T-helper 17 cell (primary cell): Measurements from ENCODE around the gene ADARB1. TPM values are rescaled to one million over a fixed set of nuclear protein-coding genes. Genes with fewer than 3 reads are reported as not detected.

Source experiments
- ATAC-seq: fragments of 150-1000 bp; cut with Tn5 transposase; 2 replicates; pipeline ENCODE4 v1.10.0; 2021; ENCODE audit warnings: mild to moderate bottlenecking, moderate library complexity
- DNase-seq, 3 donors: peaks; one replicate each; pipeline versions ENCODE4 v3.0.0 to v3.0.0-alpha.2; 2020 to 2021
- H3K9me3 ChIP-seq: one replicate; pipeline ENCODE4 v1.7.0; 2013; ENCODE audit warnings: low read length, mild to moderate bottlenecking; ENCODE audit not compliant: control insufficient read depth, poor library complexity, severe bottlenecking
- H3K27ac Mint-ChIP-seq: one replicate; pipeline ENCODE4 v1.8.0; 2022; ENCODE audit warnings: mild to moderate bottlenecking, moderate library complexity, mixed read lengths
- H3K27me3 Mint-ChIP-seq: one replicate; pipeline ENCODE4 v1.8.0; 2022; ENCODE audit warnings: mixed read lengths
- H3K36me3 Mint-ChIP-seq: one replicate; pipeline ENCODE4 v1.8.0; 2022; ENCODE audit warnings: low read depth, mixed read lengths
- H3K4me1 Mint-ChIP-seq: one replicate; pipeline ENCODE4 v1.8.0; 2022; ENCODE audit warnings: mild to moderate bottlenecking, mixed read lengths
- H3K4me3 Mint-ChIP-seq: one replicate; pipeline ENCODE4 v1.8.0; 2022; ENCODE audit warnings: mild to moderate bottlenecking, moderate library complexity, mixed read lengths
- total RNA-seq, 4 donors: library from RNA in 2 of 4; stranded (reverse) in 2 of 4; gene quantifications; one replicate each; pipeline ENCODE4 v1.2.3 and lab custom pipeline; 2022 to 2026

Gene ADARB1
- total RNA-seq, 2 donors from 2014 or later, result 28.4 to 37.0 TPM

DNA sequence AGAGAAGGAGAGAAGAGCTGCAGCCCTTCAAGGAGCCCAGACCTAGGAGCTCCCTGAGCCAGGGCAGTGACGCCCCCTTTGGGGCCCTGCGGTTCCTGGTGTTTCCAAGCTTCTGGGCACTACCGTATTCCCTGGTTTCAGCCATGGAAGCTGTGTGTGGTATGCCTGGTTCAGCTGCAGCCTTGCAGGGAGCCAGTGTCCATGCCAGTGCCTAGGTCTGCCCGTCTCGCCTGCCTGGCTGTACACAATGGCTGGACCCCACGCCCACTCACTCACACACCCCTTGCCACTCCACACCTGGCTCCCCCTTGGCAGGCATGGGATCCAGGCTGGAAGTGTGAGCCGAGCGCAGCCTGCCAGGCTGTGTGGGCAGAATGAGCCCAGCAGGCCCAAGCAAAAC, 87.7 kb downstream of the ADARB1 start:
- H3K4me1 Mint-ChIP-seq, result peaks cover 13% of the 10 kb centered on the region
- no peak for ATAC-seq
- no peak overlapping the region for H3K4me3 Mint-ChIP-seq
- no peaks in the 10 kb centered on the region for H3K36me3 Mint-ChIP-seq
- no peaks in the 10 kb centered on the region for H3K9me3 ChIP-seq
- no peak overlapping the region for H3K27ac Mint-ChIP-seq
- no peaks in the 10 kb centered on the region for H3K27me3 Mint-ChIP-seq
- no peak for DNase-seq

DNA sequence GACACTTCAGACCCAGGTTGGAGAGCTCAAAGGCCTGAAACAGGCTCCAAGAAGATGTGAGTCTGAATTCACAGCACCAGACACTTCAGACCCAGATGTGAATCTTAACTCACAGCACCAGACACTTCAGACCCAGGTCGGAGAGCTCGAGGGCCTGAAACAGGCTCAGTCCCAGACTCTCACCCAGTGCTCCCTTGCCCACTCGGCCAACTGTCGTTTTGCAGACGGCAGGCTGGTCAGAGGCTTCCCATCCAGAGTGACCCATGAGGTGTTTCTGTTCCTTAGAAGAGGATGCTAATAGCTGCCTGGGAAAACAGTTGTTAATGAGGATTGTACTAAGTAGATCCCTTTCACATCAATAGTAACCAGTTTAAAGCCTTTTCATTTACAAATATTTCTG, 88.4 kb downstream of the ADARB1 start:
- Mint-ChIP-seq H3K36me3 (no peaks in the 10 kb centered on the region), H3K4me1 (peaks cover 11% of the 10 kb centered on the region), H3K27me3 (no peaks in the 10 kb centered on the region), H3K27ac (no peak overlapping the region), H3K4me3 (no peak overlapping the region)
- ATAC-seq, result no peak
- no peak for DNase-seq
- H3K9me3 ChIP-seq, result no peaks in the 10 kb centered on the region

DNA sequence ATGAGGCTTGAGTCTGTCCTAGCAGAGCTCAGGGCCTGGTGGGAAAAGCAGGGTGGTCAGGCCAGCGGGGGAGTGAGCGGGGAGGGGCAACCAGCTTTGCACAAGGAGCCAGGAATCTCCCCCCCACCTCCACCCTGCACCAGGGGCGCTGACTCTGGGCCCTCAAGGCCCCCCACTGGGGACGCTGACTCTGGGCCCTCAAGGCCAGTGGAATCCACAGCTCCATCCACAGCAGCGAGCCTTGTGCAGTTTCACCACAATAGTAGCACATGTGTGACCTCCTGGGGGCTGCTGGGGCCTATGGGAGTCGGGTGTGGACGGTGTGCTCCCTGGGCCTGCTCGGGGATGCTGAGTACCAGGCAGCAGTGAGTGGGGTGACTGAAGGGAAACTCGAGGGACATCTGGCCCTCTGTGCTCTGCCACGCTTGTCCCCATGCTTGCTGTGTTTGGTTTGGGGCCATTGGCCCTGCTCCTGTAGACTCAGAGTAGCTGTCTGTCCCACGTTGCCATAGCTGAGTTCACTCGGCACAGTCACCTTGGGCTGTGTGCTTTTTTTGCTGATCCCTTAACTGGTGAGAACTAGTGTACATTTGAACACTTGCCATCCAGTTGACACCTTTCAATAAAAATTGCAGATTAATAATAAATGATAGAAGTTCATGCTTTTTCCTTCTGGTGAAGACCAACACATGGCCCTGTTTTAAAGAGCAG, 89.2 kb downstream of the ADARB1 start:
- peaks cover 14% of the 10 kb centered on the region for H3K4me1 Mint-ChIP-seq
- no peaks in the 10 kb centered on the region for H3K36me3 Mint-ChIP-seq
- no peaks in the 10 kb centered on the region for H3K27me3 Mint-ChIP-seq
- ATAC-seq (no peak), DNase-seq (no peak)
- H3K27ac Mint-ChIP-seq, result no peak overlapping the region
- no peaks in the 10 kb centered on the region for H3K9me3 ChIP-seq
- H3K4me3 Mint-ChIP-seq, result no peak overlapping the region

DNA sequence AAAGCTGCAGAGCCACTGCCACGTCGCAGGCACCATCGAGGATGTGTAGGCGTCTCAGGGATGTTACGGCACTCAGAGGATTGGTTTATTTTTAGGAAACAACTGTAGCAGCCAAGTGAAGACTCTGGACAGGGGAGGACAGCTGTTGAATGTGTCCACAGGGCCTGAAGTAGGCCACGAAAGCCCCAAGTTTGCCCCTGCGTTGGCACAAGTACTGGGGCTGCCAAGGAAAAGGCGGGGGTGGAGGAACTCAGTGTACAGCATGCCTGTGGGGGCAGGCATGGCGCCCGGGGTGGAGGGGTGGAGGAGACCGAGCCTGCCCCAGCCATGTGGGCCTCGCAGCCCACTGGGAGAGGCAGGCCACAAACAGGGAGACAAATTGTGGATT, 89.7 kb downstream of the ADARB1 start:
- H3K36me3 Mint-ChIP-seq, result no peaks in the 10 kb centered on the region
- no peaks in the 10 kb centered on the region for H3K27me3 Mint-ChIP-seq
- no peak for DNase-seq

DNA sequence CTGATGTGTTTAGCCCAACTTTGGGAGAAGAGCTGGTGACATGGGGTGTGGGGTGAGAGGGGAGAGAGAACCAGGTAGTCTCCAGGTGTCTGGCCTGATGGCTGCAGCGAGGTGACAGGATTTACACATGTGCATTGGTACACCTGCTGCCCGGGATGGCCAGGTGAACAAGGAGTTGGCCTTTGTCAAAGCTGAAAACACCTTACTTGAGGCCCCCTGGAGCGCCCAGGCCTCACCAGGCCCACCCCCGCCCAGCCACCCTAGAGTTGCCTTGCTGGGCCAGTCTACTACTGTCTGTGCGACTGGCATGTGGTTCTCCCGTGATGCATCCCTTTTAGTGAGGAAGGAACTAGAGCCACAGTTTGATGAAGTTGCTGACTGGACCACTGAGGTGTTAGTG, 90.5 kb downstream of the ADARB1 start:
- Mint-ChIP-seq H3K4me1 (peaks cover 25% of the 10 kb centered on the region), H3K4me3 (no peak overlapping the region), H3K27me3 (no peaks in the 10 kb centered on the region), H3K36me3 (no peaks in the 10 kb centered on the region), H3K27ac (no peak overlapping the region)
- DNase-seq, result no peak
- no peaks in the 10 kb centered on the region for H3K9me3 ChIP-seq
- ATAC-seq, result no peak

More for the DNA sequence above, 89.7 kb downstream of the ADARB1 start:
- H3K9me3 ChIP-seq, result no peaks in the 10 kb centered on the region
- Mint-ChIP-seq H3K4me3 (no peak overlapping the region), H3K27ac (no peak overlapping the region), H3K4me1 (peaks cover 18% of the 10 kb centered on the region)
- no peak for ATAC-seq

DNA sequence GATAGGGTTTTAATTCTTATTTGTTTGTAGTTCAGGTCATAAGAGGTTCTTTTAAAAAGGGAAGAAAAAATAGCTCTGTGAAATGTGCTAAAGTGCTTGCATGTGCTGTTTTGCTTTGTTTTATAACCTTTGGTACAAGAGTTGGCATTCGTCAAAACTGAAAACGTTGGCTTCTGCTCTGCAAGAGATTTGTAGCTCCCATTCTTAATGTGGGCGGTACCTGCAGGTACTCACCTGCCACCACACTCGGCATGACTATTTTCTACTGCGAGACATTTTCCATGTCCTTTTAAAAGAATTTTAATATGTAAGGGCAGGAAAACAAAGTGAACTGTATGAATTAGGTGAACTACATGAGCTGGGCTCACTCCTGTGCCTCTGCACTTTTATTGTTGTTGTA, 92.6 kb downstream of the ADARB1 start:
- DNase-seq, result no peak
- ATAC-seq, result no peak
- Mint-ChIP-seq H3K36me3 (peaks cover 2% of the 10 kb centered on the region), H3K27ac (no peak overlapping the region), H3K4me1 (peaks cover 34% of the 10 kb centered on the region), H3K4me3 (no peak overlapping the region), H3K27me3 (no peaks in the 10 kb centered on the region)
- no peaks in the 10 kb centered on the region for H3K9me3 ChIP-seq

DNA sequence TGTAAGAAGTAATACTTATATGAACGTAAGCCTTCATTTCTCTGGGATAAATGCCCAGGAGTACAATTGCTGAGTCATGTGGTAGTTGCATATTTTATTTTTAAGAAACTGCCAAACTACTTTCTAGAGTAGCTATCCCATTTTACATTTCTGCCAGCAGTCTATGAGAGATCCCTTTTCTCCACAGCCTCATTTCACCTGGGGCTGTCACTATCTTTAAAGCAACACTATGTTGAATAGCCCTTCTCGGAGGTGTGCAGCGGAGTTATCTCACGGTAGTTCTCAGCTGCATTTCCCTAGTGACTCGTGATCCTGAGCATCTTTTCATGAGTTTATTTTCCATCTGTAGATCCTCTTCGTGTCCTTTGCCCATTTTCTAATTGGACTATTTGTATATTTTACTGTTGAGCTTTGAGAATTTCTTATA, 93.4 kb downstream of the ADARB1 start:
- H3K27me3 Mint-ChIP-seq, result no peaks in the 10 kb centered on the region
- no peak overlapping the region for H3K27ac Mint-ChIP-seq
- H3K4me1 Mint-ChIP-seq, result peaks cover 29% of the 10 kb centered on the region
- DNase-seq (no peak), ATAC-seq (no peak)
- no peak overlapping the region for H3K4me3 Mint-ChIP-seq
- H3K9me3 ChIP-seq, result no peaks in the 10 kb centered on the region
- peaks cover 4% of the 10 kb centered on the region for H3K36me3 Mint-ChIP-seq

DNA sequence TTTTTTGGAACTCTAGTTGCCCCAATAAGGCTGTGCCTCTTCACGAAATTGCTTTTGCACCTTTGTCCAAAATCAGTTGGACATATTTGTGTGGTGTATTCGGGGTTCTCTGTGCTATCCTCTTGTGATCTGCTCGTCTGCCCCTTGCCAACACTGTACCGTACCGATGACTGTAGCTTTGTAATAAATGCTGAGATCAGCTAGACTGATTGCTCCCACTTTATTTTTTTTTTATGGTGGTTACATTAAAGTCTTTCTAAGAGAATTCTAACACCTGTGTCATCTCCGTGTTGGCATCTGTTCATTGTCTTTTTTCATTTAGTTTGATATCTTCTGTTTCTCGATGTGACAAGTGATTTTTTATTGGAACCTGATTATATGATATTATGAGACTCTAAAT, 94.1 kb downstream of the ADARB1 start:
- DNase-seq (no peak), ATAC-seq (no peak)
- Mint-ChIP-seq H3K27me3 (no peaks in the 10 kb centered on the region), H3K4me1 (peaks cover 29% of the 10 kb centered on the region), H3K4me3 (no peak overlapping the region), H3K27ac (peak overlapping the region; percentile 79), H3K36me3 (peaks cover 4% of the 10 kb centered on the region)
- H3K9me3 ChIP-seq, result no peaks in the 10 kb centered on the region

DNA sequence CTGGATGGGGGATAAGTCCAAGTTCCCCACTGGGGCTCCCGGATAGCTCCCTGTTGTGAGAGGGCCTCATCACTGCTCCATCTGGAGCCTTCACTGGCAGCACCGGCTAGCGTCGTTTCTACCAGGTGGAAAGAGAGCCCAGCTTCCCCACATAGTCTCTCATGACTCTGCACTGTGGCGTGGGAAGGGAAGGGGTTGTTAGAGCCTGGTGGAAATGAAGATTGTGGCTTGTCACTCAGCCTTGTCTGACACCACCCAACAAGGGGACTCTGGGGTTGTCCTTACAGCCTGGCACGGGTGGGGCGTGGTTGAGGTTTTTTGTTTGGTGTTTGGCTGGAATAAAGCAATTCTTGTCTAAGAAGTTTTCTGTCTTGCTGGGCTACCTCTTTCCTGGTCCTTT, 94.6 kb downstream of the ADARB1 start:
- Mint-ChIP-seq H3K36me3 (peaks cover 4% of the 10 kb centered on the region), H3K4me1 (peaks cover 28% of the 10 kb centered on the region), H3K27ac (peak overlapping the region; percentile 79), H3K4me3 (no peak overlapping the region), H3K27me3 (no peaks in the 10 kb centered on the region)
- DNase-seq (no peak), ATAC-seq (peak; percentile 44)
- no peaks in the 10 kb centered on the region for H3K9me3 ChIP-seq

DNA sequence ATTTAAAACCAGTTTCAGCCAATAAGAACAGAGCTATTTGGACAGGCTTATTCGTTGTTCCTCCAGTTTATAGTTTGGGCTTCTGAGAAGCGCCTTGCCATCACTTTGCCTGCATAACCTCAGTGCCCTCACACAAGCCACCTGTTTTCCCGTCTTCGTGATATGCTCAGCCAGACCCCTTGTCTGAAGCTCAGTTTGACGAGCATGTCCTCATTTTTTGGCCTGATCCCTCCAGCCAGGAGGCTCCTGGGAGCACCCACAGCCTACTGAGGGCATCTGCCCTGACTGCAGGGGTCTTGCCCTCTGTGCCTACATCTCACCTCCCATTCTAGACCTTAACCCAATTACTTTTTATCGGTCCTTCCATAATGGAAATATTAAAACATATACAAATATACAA, 95.3 kb downstream of the ADARB1 start:
- no peak for ATAC-seq

DNA sequence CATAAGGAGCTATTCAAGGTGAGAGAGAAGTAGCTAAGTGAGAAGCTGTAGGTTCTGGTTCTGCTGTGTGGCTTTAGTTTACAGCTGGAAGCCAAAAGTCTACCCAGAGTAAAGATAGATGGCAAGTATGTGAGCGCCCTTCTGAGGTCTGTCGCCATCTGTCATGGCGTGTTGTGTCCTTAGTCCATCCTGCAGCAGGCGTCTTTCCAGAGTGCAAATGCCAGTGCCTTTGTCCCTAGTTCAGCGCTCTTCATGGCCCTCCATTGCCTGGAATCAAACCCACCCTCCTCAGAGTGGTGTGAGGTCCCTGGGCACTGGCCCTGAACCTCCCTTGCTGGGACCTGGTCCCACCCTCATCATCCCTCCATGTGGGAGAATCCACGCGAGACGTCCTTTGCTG, 96.6 kb downstream of the ADARB1 start:
- H3K9me3 ChIP-seq, result no peaks in the 10 kb centered on the region
- Mint-ChIP-seq H3K36me3 (peaks cover 4% of the 10 kb centered on the region), H3K27ac (peak overlapping the region; percentile 87), H3K27me3 (no peaks in the 10 kb centered on the region), H3K4me1 (peaks cover 27% of the 10 kb centered on the region), H3K4me3 (no peak overlapping the region)
- ATAC-seq (no peak), DNase-seq (no peak)

More for the DNA sequence above, 95.3 kb downstream of the ADARB1 start:
- no peak overlapping the region for H3K4me3 Mint-ChIP-seq
- peak overlapping the region; percentile 79 for H3K27ac Mint-ChIP-seq
- DNase-seq, result no peak
- H3K9me3 ChIP-seq, result no peaks in the 10 kb centered on the region
- H3K36me3 Mint-ChIP-seq, result peaks cover 4% of the 10 kb centered on the region
- H3K4me1 Mint-ChIP-seq, result peaks cover 27% of the 10 kb centered on the region
- no peaks in the 10 kb centered on the region for H3K27me3 Mint-ChIP-seq

DNA sequence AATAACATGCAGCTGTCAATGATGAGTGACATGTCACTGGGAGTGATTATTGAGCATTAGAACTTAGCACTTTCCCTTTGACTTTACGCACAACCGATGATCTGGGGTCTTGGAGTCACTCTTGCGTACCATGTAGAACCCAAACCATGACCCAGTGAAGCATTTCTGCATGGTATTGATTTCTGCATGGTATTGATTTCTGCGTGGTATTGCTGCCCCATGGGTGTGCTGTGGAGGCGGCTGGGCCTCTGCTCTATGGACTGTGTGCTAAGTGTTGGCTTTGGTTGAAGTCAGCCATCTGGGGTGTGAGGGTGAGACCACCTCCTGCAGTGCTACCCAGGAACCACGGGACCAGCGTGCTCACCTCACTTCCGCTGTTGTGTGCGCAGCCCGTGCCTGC, 98.0 kb downstream of the ADARB1 start:
- H3K4me3 Mint-ChIP-seq, result no peak overlapping the region
- no peaks in the 10 kb centered on the region for H3K9me3 ChIP-seq
- DNase-seq, result no peak
- no peaks in the 10 kb centered on the region for H3K27me3 Mint-ChIP-seq
- no peak overlapping the region for H3K27ac Mint-ChIP-seq
- no peak for ATAC-seq
- peaks cover 30% of the 10 kb centered on the region for H3K4me1 Mint-ChIP-seq
- H3K36me3 Mint-ChIP-seq, result peaks cover 4% of the 10 kb centered on the region

DNA sequence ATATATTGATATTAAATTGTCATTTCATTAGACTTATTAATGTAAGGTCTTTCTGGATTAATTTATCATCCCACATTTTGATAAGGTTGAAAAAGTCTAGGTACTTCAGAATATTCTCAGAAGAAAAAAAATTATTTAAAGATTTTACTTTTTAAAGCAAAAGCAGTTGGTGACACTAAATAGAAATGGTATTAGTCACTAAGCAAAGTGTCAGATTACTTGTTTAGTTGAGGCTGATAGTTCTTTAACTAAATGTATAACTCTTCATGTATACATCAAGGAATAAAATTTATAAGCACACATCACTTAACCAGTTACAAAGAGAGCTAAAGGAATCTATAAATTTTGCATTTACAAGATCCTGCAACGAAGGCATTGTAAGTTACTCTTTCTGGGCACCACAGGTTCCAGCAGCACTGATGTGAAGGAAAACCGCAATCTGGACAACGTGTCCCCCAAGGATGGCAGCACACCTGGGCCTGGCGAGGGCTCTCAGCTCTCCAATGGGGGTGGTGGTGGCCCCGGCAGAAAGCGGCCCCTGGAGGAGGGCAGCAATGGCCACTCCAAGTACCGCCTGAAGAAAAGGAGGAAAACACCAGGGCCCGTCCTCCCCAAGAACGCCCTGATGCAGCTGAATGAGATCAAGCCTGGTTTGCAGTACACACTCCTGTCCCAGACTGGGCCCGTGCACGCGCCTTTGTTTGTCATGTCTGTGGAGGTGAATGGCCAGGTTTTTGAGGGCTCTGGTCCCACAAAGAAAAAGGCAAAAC, 101.1 kb downstream of the ADARB1 start:
- ATAC-seq (no peak), DNase-seq (no peak)
- Mint-ChIP-seq H3K27me3 (no peaks in the 10 kb centered on the region), H3K27ac (no peak overlapping the region), H3K36me3 (peaks cover 6% of the 10 kb centered on the region), H3K4me3 (no peak overlapping the region), H3K4me1 (peaks cover 9% of the 10 kb centered on the region)
- H3K9me3 ChIP-seq, result no peaks in the 10 kb centered on the region

DNA sequence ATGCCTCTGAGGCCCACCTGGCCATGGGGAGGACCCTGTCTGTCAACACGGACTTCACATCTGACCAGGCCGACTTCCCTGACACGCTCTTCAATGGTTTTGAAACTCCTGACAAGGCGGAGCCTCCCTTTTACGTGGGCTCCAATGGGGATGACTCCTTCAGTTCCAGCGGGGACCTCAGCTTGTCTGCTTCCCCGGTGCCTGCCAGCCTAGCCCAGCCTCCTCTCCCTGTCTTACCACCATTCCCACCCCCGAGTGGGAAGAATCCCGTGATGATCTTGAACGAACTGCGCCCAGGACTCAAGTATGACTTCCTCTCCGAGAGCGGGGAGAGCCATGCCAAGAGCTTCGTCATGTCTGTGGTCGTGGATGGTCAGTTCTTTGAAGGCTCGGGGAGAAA, 101.8 kb downstream of the ADARB1 start:
- Mint-ChIP-seq H3K36me3 (peaks cover 5% of the 10 kb centered on the region), H3K27me3 (no peaks in the 10 kb centered on the region), H3K4me3 (no peak overlapping the region), H3K27ac (no peak overlapping the region), H3K4me1 (peaks cover 8% of the 10 kb centered on the region)
- H3K9me3 ChIP-seq, result no peaks in the 10 kb centered on the region
- no peak for ATAC-seq
- no peak for DNase-seq
